HG03175 (cell line): Measurements from ENCODE around the gene SLC12A2.

Experiments used
- ATAC-seq: cut with Tn5 transposase; IDR thresholded peaks from one replicate; pipeline ENCODE4 v1.9.1; 2021; ENCODE audit warnings: mild to moderate bottlenecking, moderate library complexity; ENCODE audit not compliant: unreplicated experiment

SLC12A2 gene

DNA sequence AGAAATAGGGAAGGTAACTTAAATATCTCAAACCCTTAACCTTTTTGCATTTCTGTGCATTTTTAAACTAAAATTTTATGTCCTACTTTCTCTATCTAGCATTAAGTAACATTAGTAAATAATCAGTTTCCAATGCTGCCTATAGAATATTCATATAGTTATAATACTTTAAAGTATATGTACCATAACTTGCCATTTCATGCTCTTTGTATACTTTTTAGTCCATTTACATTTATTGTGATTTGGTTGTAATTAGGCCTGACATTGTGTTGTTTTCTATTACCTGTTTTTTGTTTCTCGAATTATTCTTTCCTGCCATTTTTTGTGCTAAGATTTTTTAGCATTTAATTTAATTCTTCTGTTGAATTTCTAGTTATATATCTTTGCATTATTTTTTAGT, 13.7 kb downstream of the SLC12A2 start:
- ATAC-seq = no peak

DNA sequence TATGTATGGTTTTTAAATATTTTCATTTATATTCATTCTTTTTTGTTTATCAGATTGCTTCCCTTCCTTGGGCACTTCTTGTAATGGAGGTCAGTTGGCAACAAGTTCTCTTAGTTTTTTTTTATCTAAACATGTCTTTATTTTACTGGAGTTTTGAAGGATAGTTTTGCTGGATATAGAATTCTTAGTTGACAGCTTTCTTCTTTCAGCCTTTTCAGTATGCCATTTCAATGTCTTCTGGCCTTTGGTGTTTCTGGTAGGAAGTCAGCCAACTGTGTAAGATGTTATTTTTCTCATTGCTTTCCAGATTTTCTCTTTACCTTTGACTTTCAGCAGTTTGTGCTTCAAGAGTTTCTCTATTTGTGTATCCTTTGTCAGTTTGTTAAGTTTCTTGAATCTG, 14.2 kb downstream of the SLC12A2 start:
- ATAC-seq = no peak

- no peak for ATAC-seq
Measured at GRCh38 chr5:128099944-128100343, 16.4 kb downstream of the SLC12A2 start.

DNA sequence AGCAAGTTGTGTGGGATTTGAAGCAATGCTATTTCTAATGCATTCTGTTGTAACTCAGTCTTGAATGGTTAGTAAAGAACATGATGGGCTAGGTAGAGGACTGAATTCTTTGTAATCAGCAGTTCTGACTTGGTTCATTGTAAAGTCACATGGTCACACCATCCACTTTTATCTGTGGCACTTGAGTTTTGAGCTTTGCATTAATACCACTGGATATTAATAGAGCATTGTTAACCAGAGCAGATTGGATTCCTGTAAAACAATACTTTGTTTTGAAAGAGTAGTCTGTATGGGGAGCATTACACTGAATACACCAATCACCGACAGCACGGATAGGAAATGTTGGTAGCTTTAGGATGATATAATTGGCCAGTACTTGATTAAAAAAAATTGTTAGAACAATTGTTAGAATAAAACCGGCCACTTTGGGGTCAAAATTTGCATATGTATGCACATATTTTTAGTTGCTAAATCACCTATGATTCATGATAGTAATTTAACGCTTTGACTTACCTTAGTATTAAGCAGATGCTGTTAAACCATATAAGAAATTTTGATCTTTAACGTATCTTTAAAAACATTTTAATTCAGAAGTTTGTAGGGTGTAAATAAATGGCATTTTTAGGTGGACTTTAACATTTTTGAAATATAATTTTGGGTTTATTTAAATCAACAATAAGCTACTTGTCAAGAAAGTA, 17.4 kb downstream of the SLC12A2 start:
- ATAC-seq = no peak

DNA sequence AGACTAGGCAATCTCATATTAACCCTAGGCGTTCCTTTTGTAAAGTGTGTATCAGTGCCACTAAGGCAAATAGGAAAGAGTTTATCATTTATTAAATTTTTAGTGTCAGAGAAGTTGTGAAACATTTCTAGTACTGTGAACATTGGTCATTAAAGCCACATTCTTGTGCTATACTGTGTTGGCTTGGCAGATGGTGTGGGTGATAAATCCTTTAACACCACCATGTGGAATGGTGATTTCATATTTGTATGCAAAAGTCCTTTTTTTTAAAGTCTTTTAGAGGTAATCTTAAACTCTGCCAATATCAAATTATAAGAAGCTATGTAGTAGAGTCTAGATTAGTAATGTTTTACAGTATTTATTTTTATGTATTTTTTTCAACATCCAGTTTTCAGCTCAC, 18.1 kb downstream of the SLC12A2 start:
- ATAC-seq = no peak

DNA sequence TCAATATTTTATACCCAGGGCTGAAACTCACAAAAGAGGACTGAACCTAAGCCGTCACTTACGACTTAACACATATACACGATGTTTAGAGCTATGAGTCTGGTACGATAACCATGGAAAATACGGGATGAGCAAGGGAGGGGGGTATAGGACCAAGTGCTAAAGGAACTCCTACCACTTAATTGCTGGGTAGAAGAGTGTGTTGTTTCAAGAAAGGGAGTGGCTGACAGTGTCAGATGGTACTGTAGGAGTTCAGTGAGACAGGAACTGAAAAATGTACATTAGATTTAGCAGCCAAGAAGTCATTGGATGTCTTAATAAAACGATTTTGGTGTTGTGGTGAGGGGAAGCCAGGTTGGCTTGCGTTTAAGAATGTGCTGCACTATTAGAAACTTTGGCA, 21.6 kb downstream of the SLC12A2 start:
- no peak for ATAC-seq

DNA sequence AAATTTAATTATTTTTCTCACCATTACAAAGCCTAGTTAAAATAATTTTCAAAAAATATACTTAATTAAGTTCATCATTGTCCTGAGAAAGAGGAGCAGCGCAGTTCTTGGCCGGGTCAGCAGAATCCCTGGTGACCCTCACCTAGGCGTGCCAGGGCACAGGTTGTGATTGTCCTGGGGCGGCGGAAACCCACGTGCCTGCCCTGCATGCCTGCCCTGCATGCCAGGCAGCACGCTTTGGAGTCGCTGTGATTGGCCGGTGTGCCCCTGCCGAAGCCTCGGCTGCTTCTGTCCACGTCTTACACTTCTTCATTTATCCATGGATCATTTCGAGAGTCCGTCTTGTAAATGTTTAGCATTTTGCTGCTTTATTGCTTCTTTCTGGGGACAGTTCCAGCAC, 25.6 kb downstream of the SLC12A2 start:
- ATAC-seq = no peak

DNA sequence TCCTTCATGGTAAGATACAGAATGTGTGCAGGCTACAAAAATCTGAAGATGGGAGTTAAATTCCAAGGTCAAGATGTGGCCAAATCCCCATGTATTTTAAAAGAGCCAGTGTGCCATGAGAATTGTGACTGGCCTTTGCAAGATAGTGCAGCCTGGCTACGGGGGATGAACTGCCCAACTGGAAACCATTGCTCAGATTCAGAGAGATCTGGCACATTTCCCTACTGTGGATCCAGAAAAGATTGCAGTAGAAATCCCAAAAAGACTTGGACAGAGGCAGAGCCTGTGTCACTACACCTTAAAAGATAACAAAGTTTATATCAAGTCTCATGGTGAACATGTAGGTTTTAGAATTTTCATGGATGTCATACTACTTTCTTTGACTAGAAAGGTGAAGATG, 26.2 kb downstream of the SLC12A2 start:
- no peak for ATAC-seq

GRCh38 chr5:128111818-128112448, 28.4 kb downstream of the SLC12A2 start:
- ATAC-seq = no peak

GRCh38 chr5:128116445-128116844, 32.9 kb downstream of the SLC12A2 start:
- no peak for ATAC-seq

GRCh38 chr5:128118214-128118613, 34.6 kb downstream of the SLC12A2 start:
- ATAC-seq = no peak

DNA sequence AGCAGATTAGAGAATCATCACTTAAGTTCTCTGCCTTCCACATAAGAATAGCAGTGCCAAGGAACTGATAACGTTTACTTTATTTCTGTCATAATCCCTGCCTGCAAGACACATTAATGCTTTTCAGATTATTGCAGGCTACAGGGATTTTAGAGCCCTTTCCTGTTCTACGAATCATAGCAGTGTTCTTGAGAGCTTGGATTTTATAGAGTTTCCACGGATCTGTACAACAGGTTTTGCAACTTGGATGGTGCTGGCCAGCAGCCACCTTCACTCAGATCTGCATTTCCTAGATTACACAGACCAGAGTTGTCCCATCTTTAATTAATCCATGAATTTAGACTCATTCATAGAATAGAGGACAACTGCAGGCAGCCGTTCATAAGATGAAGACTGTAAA, 38.1 kb downstream of the SLC12A2 start:
- no peak for ATAC-seq

DNA sequence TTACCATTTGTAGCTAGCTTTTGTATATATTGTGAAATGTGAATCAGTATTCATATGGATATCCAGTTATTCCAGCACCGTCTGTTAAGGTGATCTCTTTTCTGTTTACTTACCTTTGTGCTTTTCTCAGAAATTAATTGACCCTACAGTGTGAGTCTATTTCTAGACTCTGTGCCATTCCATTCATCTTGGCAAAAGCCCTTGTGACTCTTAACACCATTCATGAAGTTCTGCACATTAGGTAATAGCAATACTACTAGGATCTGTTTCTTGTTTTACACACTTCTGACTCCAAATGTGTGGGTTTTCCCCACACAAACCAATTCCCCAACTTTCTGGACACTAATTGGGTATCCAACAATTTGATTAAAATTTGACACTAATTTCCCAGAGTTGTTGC, 40.4 kb downstream of the SLC12A2 start:
- ATAC-seq = no peak

DNA sequence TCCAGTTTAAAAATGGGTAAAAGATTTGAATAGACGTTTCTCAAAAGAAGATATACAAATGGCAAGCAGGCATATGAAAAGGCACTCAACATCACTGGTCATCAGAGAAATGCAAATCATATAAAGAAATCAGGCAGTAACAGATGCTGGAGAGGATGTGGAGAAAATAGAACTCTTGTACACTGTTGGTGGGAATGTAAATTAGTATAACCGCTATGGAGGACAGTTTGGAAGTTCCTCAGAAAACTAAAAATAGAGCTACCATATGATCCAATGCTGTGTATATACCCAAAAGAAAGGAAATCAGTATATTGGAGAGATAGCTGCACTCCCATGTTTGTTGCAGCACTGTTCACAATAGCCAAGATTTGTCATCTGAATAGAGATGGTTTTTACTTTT, 42.7 kb downstream of the SLC12A2 start:
- ATAC-seq = no peak

DNA sequence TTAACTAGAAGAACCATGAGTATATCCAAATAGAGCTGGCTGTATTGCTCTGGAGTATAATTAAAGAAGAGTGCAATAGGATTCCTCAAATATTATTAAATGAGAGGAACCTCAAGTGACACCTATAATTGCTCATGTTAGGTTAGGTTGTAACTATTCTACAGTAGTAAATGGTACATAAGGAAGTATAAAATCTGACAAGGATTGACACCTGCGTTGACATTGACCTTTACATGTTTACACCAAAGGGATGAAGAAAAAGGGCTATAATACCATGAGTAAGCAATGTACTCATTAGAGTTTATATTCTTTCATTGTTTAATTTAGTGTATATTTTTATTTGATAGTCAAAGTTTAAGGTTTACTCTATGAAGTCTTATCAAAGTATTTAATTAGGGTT, 48.9 kb downstream of the SLC12A2 start:
- no peak for ATAC-seq

DNA sequence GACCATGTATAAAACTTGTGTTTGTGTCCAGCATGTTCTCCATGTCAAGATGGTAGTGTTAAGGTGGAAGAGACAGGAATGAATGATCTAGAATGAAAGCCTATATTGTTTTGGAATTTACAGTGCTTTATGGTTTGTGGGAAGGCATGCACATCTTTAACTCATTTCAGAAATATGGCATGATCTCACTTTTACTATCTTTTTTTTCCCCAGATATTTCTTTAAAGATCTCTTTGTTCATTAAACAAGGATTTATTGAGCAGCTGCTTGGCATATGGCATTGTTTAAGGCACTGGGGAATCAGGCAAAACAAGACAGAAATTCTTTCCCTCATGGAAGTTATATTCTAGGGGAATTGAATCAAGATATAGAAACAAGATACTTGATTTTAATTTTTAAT, 51.7 kb downstream of the SLC12A2 start:
- no peak for ATAC-seq

DNA sequence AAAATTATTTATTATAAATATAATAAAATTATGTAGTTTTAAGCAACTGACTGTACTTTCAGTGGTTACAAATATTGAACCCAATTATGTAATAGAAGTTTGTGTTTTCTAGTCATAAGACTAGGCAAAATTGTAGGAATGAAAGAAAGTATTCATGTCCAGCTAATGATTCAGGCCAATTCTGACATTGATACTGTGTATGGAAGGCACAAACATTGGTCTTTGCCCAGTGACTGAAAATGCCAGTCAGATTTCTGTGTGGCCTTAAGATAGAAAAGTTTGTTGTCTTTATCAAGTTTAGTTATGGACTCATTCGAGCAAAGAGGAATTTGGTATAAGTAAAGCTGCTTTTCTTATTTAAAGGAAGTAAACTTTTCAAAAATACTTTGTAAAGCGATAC, 60.3 kb downstream of the SLC12A2 start:
- no peak for ATAC-seq

DNA sequence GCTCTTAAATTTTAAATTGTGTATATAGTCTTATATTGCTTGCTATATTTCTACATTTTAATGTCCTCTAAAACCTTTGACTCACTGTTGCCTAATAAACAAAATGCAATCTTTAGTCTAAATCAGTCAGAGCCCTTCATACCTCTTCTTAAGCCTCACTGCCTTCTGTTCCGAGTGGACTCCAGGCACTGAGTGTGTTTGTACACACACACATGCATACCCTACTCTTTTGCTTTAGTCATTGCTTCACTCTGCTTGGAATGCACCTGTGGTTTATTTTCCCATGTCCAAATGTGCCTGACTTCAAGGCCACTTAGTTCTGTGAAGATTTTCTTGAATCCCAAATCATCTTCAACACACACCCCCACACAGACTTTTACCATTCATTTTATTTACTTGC, 60.9 kb downstream of the SLC12A2 start:
- no peak for ATAC-seq

DNA sequence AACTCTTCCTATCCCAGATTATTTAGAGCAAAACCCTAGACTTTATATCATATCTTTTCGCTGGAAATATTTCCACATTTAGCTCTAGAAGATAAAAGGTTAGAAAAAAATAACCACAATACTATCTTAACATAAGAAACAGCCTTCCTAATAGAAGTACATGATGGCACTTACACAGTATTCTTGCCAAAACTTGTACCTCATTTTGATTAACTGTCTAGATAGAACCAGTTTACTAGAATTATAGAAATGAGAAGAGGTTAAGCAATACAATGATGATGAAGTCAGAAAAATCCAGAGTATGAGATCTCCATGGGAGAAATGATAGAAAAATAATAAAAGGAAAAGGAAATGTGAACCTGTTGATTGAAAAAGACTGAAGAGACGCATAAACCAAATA, 63.1 kb downstream of the SLC12A2 start:
- no peak for ATAC-seq

GRCh38 chr5:128154943-128155342, 71.4 kb downstream of the SLC12A2 start:
- no peak for ATAC-seq

GRCh38 chr5:128155776-128156175, 72.2 kb downstream of the SLC12A2 start:
- no peak for ATAC-seq

DNA sequence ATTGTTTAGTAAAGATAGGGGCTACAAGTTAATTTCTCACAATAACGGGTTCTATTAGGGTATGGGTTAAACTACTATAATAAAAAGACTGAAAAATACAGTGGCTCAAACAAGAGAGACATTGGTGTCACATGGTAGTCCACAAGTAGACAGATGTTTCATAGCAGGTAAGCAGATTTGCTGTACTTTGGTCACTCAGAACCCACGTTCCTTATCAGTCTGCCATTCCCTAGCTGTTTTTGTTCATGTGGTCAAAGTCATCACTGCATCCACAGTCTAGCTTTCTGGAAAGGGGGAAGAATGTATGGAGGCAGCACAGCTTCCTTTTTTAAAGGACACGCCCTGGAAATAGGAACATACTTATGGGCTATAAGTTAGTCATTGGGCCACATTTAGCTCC, 73.0 kb downstream of the SLC12A2 start:
- ATAC-seq = no peak

DNA sequence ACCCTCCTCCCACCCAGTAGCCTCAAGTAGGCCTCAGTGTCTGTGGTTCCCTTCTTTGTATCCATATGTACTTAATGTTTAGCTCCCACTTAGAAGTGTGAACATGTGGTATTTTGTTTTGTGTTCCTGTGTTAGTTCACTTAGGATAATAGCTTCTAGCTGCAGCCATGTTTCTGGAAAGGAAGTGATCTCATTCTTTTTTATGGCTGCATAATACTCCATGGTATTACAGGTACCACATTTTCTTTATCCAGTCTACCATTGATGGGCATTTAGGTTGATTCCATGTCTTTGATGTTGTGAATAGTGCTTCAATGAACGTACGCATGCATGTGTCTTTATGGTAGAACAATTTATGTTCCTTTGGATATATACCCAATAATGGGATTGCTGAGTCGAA, 74.8 kb downstream of the SLC12A2 start:
- no peak for ATAC-seq
